Skeletal muscle tissue (tissue), 4 donors: Measurements from ENCODE around the gene HK2. TPM values are rescaled to one million over a fixed set of nuclear protein-coding genes. Genes with fewer than 3 reads are reported as not detected.
"Not testable (repeated sequence)": the region's sequence is repeated elsewhere in the genome, so short reads cannot be mapped to it uniquely, and the experiment has no call there.

Experiments
- H3K27ac ChIP-seq: one replicate; pipeline ENCODE4 v1.7.0; 2013; ENCODE audit warnings: mild to moderate bottlenecking, low read depth, low read length, inconsistent platforms
- H3K27me3 ChIP-seq, 3 donors: one replicate each; pipeline ENCODE4 v1.7.0; 2013; ENCODE audit warnings: low read length in 3 of 3; ENCODE audit not compliant: control insufficient read depth in 3 of 3, insufficient read depth in 3 of 3
- H3K36me3 ChIP-seq, 3 donors: one replicate each; pipeline ENCODE4 v1.7.0; 2013; ENCODE audit warnings: low read length in 3 of 3; ENCODE audit not compliant: control insufficient read depth in 3 of 3, insufficient read depth in 3 of 3
- H3K4me1 ChIP-seq, 3 donors: one replicate each; pipeline ENCODE4 v1.7.0; 2013; ENCODE audit warnings: low read length in 3 of 3, mild to moderate bottlenecking in 3 of 3; ENCODE audit not compliant: control insufficient read depth in 3 of 3, insufficient read depth in 3 of 3
- H3K4me3 ChIP-seq, 3 donors: one replicate each; pipeline ENCODE4 v1.7.0; 2013; ENCODE audit warnings: low read length in 3 of 3
- H3K9ac ChIP-seq, 3 donors: one replicate each; pipeline ENCODE4 v1.7.0; 2013; ENCODE audit warnings: low read length in 3 of 3, mild to moderate bottlenecking in 3 of 3, moderate library complexity in 2 of 3, low read depth in 1 of 3
- H3K9me3 ChIP-seq, 3 donors: one replicate each; pipeline ENCODE4 v1.7.0; 2013; ENCODE audit warnings: low read length in 3 of 3; ENCODE audit not compliant: control insufficient read depth in 3 of 3
- total RNA-seq: library from RNA; depleted of rRNA; stranded (reverse); fragments of >200 nt; gene quantifications from one replicate; pipeline ENCODE4 v1.2.3, GENCODE V29; 2014
- donor health status: Osteomylitis.

HK2 gene
- total RNA-seq = 5.7 TPM

DNA sequence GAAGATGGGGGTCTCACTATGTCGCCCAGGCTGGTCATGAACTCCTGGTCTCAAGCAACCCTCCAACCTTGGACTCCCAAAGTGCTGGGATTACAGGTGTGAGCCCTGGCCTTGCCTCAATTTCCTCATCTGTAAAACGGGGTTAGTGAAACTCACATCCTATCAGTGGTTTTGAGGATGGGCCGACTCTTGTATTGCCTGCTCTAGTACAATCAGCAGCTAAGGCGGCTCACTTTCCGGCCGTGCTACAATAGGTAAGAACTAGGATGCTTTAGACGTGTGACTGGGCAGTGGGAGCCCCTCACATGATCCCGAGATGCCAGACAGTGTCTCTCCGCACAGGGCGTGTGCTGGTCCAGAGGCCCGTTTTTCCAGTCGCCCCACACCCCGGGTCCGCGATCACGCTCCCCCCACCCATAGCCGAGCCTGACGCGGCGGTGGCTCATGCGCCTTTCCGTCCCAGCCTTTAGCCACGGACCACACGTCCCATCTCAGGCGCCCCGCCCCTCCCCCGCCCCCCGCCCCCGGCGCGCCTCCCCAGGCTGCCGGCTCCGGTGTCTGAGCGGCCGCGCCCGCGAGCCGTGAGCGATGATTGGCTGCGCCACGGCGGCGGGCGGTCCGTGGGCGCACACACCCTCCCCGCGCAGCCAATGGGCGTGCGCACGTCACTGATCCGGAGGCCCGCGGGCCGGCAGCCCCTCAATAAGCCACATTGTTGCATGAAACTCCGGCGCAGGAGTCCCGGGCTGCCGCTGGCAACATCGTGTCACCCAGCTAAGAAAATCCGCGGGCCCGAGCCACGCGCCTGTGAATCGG, at the start of gene HK2:
HK2 (plus strand) TSS at position 710 of the 816 bp plus-strand sequence. CDS start 454 bp downstream, outside the sequence.
- H3K4me1 ChIP-seq = peaks cover 17 to 27% (median 17%) of the 10 kb centered on the region in 3 donors
- peak within 1 kb of the TSS; percentile 73 for H3K27ac ChIP-seq

DNA sequence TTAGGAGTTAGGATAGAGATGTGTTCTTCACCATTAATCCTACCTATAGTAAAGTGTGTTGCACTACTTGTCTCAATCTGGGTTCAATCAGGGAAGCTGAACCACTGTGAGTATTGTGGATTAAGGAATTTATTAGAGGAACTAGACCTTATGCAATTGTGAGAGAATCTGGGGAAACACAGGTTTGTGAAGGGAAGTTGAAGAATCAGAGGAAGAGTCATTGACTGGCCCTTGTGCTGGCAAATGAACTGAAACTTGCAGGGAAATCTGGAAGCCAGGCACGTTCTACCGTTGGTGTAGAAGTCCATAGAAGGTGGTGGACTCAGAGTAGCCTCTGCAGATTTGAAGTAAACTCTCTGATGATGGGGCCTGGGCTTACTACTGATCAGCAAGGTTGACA, 44.7 kb upstream of the HK2 start:
- no peaks in the 10 kb centered on the region for H3K27me3 ChIP-seq
- no peaks in the 10 kb centered on the region for H3K36me3 ChIP-seq
- H3K27ac ChIP-seq = no peak overlapping the region
- H3K4me3 ChIP-seq = no peak overlapping the region
- no peak overlapping the region for H3K9ac ChIP-seq
- peaks cover 0 to 8% (median 0%) of the 10 kb centered on the region in 3 donors for H3K9me3 ChIP-seq
- H3K4me1 ChIP-seq = no peaks in the 10 kb centered on the region

More for the DNA sequence above, at the start of gene HK2:
- no peaks in the 10 kb centered on the region for H3K36me3 ChIP-seq
- H3K9me3 ChIP-seq = no peaks in the 10 kb centered on the region
- peak within 1 kb of the TSS; percentile 63 to 88 (median 83) for H3K4me3 ChIP-seq
- peak within 1 kb of the TSS in 2 of 3 donors; percentile 80 to 83 for H3K9ac ChIP-seq
- no peaks in the 10 kb centered on the region for H3K27me3 ChIP-seq

- no peaks in the 10 kb centered on the region for H3K27me3 ChIP-seq
- no peak overlapping the region for H3K9ac ChIP-seq
- no peaks in the 10 kb centered on the region for H3K4me1 ChIP-seq
- H3K27ac ChIP-seq = no peak overlapping the region
- no peak overlapping the region for H3K4me3 ChIP-seq
- H3K36me3 ChIP-seq = no peaks in the 10 kb centered on the region
- H3K9me3 ChIP-seq = peaks cover 0 to 8% (median 0%) of the 10 kb centered on the region in 3 donors
Observed at GRCh38 chr2:74792282-74792681, 41.6 kb upstream of the HK2 start.

- H3K4me1 ChIP-seq, H3K9ac ChIP-seq, H3K27ac ChIP-seq, H3K27me3 ChIP-seq, H3K9me3 ChIP-seq, H3K4me3 ChIP-seq, H3K36me3 ChIP-seq: not testable (repeated sequence)
Observed at GRCh38 chr2:74794878-74795277, 39.0 kb upstream of the HK2 start.

GRCh38 chr2:74806355-74806839, 27.5 kb upstream of the HK2 start:
- Histone ChIP-seq H3K9ac (no peak overlapping the region), H3K4me1 (no peaks in the 10 kb centered on the region), H3K9me3 (no peaks in the 10 kb centered on the region), H3K4me3 (no peak overlapping the region), H3K27me3 (peaks cover 0 to 4% (median 0%) of the 10 kb centered on the region in 3 donors), H3K27ac (no peak overlapping the region), H3K36me3 (no peaks in the 10 kb centered on the region)

DNA sequence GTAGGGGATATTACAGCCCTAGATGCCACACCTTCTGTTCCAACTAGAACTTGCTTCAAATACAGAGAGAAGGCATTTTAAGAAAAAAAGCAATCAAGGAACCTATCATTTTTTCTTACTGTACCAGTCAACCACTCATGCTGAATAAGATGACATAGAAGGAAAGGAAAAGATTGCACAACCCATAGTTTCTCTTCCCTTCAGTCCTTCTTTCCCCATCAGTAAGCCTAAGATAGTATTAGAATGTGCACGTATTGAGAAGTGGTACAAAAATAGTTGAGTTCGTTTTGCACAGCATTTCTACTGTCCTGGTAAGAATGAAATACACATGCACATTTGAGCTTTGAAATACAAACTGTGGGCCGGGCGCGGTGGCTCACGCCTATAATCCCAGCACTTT, 27.0 kb upstream of the HK2 start:
- Histone ChIP-seq H3K9ac (no peak overlapping the region), H3K4me1 (no peaks in the 10 kb centered on the region), H3K27ac (no peak overlapping the region), H3K9me3 (no peaks in the 10 kb centered on the region), H3K4me3 (no peak overlapping the region), H3K27me3 (peaks cover 0 to 4% (median 0%) of the 10 kb centered on the region in 3 donors), H3K36me3 (no peaks in the 10 kb centered on the region)

GRCh38 chr2:74812787-74813590, 20.9 kb upstream of the HK2 start:
- no peak overlapping the region for H3K27ac ChIP-seq
- no peaks in the 10 kb centered on the region for H3K4me1 ChIP-seq

DNA sequence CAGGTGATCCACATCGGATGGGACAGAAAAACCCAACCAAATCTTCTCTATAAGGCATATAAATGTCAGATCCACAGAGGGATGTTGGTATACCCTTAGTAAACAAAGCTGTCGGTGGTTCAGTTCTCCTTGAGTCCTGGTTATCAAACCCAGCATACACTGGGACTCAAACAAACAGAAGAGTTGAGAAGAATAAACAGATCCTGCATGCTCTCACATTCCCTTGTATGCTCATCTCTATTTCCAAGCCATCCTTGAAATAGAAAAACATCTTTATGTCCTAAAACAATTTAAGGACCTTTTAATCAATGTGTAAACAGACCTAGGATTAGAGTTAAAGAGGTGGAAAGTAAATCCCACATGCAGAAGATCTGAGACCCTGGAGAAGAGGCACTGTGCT, 19.8 kb upstream of the HK2 start:
- no peaks in the 10 kb centered on the region for H3K9me3 ChIP-seq
- H3K4me1 ChIP-seq = no peaks in the 10 kb centered on the region
- H3K27ac ChIP-seq = no peak overlapping the region
- H3K4me3 ChIP-seq = no peak overlapping the region
- no peak overlapping the region for H3K9ac ChIP-seq
- no peaks in the 10 kb centered on the region for H3K36me3 ChIP-seq
- H3K27me3 ChIP-seq = peaks cover 0 to 4% (median 0%) of the 10 kb centered on the region in 3 donors

More at GRCh38 chr2:74812787-74813590, 20.9 kb upstream of the HK2 start:
- H3K9ac ChIP-seq = no peak overlapping the region
- H3K4me3 ChIP-seq = no peak overlapping the region
- peaks cover 0 to 4% (median 0%) of the 10 kb centered on the region in 3 donors for H3K27me3 ChIP-seq
- H3K36me3 ChIP-seq = no peaks in the 10 kb centered on the region
- no peaks in the 10 kb centered on the region for H3K9me3 ChIP-seq

GRCh38 chr2:74815941-74816340, 18.0 kb upstream of the HK2 start:
- Histone ChIP-seq H3K27ac (no peak overlapping the region), H3K4me3 (no peak overlapping the region), H3K27me3 (peaks cover 0 to 3% (median 0%) of the 10 kb centered on the region in 3 donors), H3K4me1 (no peaks in the 10 kb centered on the region), H3K9ac (no peak overlapping the region), H3K36me3 (no peaks in the 10 kb centered on the region), H3K9me3 (no peaks in the 10 kb centered on the region)
